CD4-positive, alpha-beta T cell treated with Interleukin-1 beta for 1 hour (primary cell): ENCODE results near the gene PPP1R27.
A peak's percentile ranks its signal among the peaks of the same experiment; 100 is the strongest.

Experiments
- DNase-seq, 2 donors: peaks; one replicate each; pipeline ENCODE4 v3.0.0-alpha.2; 2020 to 2022

Gene PPP1R27

DNA sequence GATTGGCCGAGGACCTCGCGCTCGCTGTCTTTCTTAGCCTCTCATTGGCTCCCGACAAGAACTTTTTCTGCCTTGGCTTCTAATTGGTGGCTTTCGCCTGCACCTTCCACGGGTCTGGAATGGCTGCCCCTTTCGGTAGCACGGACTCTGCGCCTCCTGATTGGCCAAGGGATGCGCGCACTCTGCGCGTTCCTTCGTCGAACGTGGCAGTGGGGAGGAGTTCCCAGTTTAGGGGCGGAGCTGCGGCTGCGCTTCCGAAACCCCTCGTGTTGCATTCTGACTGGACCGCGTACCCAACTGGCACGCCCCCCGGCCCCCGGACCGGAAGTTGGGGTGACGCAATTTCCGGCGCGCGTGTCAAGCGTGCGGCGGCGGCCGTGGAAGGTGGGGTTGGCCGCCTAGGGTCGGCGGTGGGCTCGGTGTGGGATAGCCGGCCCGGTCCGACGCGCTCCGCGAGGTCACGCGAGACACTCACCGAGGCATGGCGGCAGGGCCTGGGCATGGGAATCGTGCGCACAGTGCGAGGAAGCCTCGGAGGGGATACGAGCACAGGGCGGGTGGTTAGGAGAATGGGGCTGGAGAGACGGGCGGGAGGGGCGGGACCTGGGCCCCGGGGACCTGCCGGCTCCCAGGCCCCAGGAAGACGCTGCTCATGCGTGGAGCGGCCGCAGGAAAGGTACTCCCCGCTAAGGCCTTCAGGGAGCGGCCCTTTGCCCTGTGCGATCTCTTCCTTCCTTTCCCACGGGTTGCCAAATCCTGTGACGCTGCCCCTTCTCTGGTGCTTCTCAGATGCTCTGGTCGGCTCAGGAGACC, 26.1 kb upstream of the PPP1R27 start:
- peak; percentile 100 for DNase-seq

GRCh38 chr17:81859906-81860755, 25.3 kb upstream of the PPP1R27 start, which contains the start of gene P4HB:
P4HB (minus strand) TSS chr17:81860535; CDS start chr17:81860471, 64 bp downstream.
- no peak for DNase-seq

DNA sequence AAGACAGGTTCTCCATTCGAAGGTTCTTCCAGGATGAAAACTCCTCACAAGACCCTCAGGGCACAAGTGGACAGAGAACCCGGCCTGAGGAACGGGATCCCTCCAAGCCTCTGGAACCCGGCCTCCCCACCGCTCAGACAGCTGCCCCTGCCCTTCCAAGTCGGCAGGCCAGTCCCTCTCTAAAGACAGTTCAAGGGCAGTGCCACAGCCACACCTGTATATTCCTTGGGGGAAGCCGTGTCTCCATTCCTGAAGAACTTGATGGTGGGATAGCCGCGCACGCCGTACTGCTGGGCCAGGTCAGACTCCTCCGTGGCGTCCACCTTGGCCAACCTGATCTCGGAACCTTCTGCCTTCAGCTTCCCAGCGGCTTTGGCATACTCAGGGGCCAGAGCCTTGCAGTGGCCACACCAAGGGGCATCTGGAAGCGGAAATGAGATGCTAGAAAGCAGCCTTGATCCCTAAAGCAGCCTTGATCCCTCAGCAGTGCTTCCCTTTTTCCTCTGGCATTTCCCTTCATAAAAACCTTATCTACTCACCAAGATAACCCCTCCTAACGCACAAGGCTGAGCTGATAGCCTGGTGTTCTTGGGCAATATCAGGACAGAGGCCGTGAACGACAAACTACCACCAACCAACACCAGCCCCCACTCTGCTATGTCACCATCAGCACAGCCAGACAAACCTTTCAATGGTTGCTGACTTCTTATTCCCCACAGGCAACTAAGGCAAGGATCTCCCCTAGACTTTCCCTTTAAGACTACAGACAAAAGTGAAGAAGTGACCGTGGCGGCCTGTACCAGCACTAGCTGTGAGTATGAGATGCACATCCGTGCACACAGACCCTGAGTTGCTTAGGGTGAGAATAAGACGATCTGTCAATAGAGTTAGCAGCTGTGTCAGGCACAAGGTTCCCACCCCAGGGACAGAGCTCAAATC, 24.4 kb upstream of the PPP1R27 start:
- no peak for DNase-seq

- no peak for DNase-seq
These were observed 23.5 kb upstream of the PPP1R27 start for GRCh38 chr17:81858170-81858966.

DNA sequence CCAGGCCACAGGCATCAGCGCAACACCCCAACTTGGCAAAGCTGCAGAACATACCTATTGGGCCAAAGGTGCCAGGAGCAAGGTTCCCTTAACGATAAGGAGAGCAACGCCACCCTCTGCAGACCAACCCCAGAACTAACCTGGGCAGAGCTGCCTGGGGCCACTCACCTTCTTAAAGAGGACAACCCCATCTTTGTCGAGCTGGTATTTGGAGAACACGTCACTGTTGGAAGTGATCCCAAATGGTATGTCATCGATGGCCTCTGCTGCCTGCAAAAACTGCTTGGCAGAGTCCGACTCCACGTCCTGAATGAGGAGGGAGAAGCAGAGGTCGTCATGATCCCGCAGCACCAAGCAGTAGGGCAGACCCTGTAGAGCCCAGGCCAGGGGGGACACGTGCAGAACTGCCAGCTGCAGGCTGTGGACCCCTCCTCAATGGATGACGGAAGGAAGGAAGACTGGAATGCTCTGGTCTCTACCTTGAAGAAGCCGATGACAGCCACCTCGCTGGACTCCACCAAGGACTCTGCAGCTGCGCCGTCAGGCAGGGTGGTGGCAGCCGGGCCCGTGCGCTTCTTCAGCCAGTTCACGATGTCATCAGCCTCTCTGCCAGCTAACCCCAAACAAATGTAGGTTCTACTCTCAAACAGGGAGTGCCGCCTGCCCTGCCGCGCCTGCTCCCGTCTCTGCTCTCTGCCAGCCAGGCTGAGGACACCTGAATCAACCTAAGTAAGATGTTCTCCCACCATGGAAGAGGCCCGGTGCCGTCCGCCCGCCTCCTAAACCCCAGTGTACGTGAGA, 20.3 kb upstream of the PPP1R27 start:
- no peak for DNase-seq

- DNase-seq, result no peak
These were observed 17.4 kb upstream of the PPP1R27 start for GRCh38 chr17:81852237-81852636.

DNA sequence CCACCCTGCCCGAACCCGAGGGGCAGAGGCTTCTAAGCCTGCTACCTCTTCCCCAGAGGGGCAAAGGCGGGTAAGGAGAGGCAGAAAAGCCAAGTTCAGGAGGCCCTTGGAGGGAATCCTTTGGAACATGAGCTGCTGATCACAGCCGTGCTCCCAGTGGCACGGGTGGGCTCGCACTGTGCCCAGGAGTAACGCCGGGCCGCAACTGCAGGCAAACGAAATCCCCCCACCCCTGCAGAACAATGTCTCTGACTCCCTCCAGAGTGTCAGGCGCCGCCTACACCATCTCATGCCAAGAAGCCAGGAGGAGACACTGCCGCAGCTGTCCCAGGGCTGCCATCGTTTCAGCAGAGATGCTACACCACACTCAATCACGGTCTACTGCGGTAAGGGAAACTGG, 16.6 kb upstream of the PPP1R27 start:
- no peak for DNase-seq

DNA sequence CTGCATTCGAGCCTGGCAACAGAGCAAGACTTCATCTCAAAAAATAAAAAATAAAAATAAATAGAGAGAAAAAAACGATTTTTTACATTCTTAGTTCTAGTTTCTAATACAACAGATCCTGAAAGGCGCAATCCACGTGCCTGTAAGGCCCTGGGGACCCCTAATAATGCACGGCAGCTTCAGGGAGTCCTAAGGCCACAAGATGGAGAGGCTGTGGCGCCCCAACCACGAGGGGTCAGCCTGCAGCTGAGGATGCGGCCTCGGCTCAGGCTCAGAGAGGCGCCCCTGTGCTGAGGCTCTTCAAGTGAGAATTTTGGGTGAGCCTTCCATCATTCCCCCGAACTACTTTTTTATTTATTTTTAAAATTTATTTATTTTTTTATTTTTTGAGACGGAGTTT, 14.6 kb upstream of the PPP1R27 start:
- no peak for DNase-seq

DNA sequence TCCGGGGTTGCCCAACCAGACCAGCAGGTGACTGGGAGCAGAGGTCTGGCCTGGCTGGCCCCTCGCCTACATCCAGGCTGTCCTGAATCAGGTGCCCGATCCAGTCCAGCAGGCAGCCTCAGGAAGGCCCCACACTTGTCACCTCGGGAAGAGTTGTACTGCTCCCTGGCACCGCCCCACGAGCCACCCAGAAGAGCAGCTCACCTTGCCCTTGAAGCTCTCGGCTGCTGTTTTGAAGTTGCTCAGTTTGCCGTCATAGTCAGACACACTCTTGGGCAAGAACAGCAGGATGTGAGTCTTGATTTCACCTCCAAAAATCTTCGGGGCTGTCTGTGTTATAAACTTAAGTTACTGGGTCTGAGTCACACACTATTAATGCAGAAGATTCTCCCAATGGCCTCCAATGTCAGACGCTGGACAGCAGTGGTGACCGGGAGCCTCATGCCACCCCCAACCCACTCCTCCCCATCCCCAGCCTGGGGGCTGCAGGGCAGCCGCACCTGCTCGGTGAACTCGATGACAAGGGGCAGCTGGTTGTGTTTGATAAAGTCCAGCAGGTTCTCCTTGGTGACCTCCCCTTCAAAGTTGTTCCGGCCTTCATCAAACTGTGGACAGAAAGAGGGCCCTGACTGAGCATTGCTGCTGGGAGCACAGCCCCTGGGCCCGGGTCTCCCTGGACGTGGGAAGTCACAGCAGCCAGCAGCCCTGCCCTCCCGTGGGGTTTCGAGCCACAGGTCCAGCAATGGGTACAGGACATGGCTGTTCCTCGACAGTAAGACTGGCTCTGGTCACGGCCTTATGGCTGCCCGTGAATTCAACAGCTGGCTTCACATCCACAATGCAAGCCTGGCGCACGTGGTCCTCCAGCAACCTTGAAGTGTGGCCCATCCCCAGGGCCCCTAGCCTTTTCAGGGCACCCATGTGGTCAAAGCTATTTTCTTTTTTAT, 12.2 kb upstream of the PPP1R27 start:
- DNase-seq, result no peak

- no peak for DNase-seq
These were observed 11.3 kb upstream of the PPP1R27 start for GRCh38 chr17:81845881-81846742.

DNA sequence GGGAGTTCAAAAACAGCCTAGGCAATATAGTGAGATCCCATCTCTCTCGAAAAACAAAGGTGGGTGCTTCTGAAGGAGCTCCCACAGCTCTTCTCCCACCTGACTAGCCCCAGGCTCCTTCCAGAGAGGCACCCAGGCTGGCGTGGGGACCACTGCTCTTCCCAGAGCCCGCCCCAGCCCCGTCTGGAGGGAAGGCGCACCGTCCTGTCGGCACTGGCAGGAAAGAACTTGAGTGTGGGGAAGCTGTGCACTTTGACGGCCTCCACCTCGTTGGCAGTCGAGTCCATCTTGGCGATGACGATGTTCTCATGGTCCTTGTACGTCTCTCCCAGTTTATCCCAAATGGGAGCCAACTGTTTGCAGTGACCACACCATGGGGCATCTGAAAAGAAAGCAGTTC, 10.5 kb upstream of the PPP1R27 start:
- no peak for DNase-seq

GRCh38 chr17:81844887-81845286, 10.0 kb upstream of the PPP1R27 start:
- DNase-seq, result no peak

GRCh38 chr17:81844327-81844851, 9.5 kb upstream of the PPP1R27 start:
- no peak for DNase-seq

GRCh38 chr17:81843713-81844326, 9.0 kb upstream of the PPP1R27 start:
- DNase-seq, result no peak

GRCh38 chr17:81842725-81843504, 8.1 kb upstream of the PPP1R27 start:
- DNase-seq, result no peak

- no peak for DNase-seq
These were observed 7.5 kb upstream of the PPP1R27 start for GRCh38 chr17:81842378-81842724.

- DNase-seq, result no peak
These were observed 7.0 kb upstream of the PPP1R27 start for GRCh38 chr17:81841866-81842265.
